ENCODE measurements around the gene CHMP2A.

CHMP2A gene

DNA sequence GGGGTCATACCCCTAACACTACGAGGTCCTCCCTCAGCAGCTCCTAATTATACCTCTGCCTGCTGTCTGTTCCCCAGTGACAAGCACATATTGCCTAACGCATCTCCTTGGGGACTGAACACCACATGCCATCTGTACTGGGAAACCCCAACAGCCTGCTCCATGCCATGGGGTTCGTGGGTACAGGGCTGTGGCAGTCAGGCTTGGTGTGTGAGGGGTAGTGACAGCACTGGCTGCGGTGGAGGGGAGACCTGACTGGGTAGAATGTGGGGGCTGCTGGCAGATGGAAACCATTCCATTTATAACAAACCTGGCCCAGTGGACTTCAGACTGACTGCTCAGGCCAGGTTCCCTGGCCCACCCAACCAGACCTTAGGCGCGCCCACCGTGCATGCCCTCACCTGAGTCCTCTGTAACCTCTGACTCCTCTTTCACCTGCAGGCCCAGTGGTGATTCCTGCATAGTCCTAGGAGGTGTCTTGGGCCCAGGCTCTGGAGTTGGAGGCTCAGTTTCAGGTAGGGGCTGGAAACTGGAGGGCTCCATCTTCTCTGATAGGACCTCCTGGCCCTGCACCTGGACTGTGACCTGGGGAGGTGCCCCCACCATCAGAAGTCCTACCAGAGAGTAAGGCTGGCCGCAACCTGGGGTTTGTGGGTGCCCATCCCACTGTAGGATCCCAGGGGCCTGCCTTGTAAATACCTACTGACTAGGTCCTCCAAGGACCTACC is 15.2 kb upstream of the CHMP2A start:
- DNase-seq, result no peak
- no peak overlapping the region for H3K27ac Mint-ChIP-seq
- H3K4me1 Mint-ChIP-seq, result peaks cover 26% of the 10 kb centered on the region

GRCh38 chr19:58569191-58569942 is 14.5 kb upstream of the CHMP2A start:
- Mint-ChIP-seq H3K4me1 (peaks cover 24% of the 10 kb centered on the region), H3K27me3 (ENCODE audit: low read depth, poor library complexity) (peaks cover 5% of the 10 kb centered on the region), H3K27ac (no peak overlapping the region), H3K4me3 (no peak overlapping the region), H3K9me3 (no peaks in the 10 kb centered on the region), H3K36me3 (ENCODE audit: low read depth) (peaks cover 19% of the 10 kb centered on the region)
- no peak for DNase-seq
- no peak for TF ChIP-seq CTCF (IDR thresholded peaks at IDR 0.05)

More for the DNA sequence above, 15.2 kb upstream of the CHMP2A start:
- Mint-ChIP-seq H3K27me3 (ENCODE audit: low read depth, poor library complexity) (peaks cover 5% of the 10 kb centered on the region), H3K36me3 (ENCODE audit: low read depth) (peaks cover 14% of the 10 kb centered on the region), H3K4me3 (no peak overlapping the region), H3K9me3 (no peaks in the 10 kb centered on the region)
- no peak for TF ChIP-seq CTCF (IDR thresholded peaks at IDR 0.05)

DNA sequence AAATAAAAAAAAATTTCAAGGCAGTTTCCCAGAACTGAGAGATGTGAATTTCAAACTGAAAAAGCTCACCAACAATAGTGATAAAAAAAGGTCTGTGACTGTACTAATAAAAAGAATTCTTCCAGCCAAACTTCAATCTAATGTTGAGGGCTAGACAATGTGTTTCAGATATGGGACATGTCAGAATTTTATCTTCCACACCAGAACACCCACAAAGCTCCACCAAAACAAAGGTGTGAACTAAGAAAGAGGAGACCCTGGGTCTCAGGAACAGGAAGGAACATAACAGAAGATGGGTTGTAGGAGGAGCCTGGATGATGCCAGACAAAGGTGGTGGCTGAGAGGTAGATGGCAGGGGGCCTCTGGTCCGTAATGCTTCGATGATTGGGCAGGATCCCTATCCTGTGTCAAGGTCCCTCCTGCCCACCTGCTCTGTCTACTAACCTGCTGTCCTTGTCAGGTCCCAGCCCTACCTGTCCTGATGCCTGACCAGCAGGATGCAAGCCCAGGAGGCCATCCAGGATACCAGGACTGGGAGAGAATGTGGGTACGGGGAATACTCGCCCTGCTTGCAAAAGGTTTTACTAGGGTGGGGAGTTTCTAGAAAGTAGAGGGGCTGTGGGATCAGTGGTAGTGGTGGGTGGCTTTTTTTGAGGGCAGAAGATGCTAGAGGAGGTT is 13.7 kb upstream of the CHMP2A start:
- Mint-ChIP-seq H3K4me1 (peaks cover 25% of the 10 kb centered on the region), H3K36me3 (ENCODE audit: low read depth) (peaks cover 27% of the 10 kb centered on the region), H3K27ac (peak overlapping the region; percentile 17), H3K9me3 (no peaks in the 10 kb centered on the region), H3K27me3 (ENCODE audit: low read depth, poor library complexity) (peaks cover 7% of the 10 kb centered on the region), H3K4me3 (no peak overlapping the region)
- TF ChIP-seq CTCF (IDR thresholded peaks at IDR 0.05), result no peak
- no peak for DNase-seq

- H3K36me3 Mint-ChIP-seq (ENCODE audit: low read depth), result peaks cover 27% of the 10 kb centered on the region
- no peaks in the 10 kb centered on the region for H3K9me3 Mint-ChIP-seq
- no peak overlapping the region for H3K27ac Mint-ChIP-seq
- no peak overlapping the region for H3K4me3 Mint-ChIP-seq
- peaks cover 2% of the 10 kb centered on the region for H3K27me3 Mint-ChIP-seq (ENCODE audit: low read depth, poor library complexity)
- peaks cover 18% of the 10 kb centered on the region for H3K4me1 Mint-ChIP-seq
- no peak for TF ChIP-seq CTCF (IDR thresholded peaks at IDR 0.05)
- DNase-seq, result no peak
Observed at GRCh38 chr19:58566989-58567388, 12.1 kb upstream of the CHMP2A start.

DNA sequence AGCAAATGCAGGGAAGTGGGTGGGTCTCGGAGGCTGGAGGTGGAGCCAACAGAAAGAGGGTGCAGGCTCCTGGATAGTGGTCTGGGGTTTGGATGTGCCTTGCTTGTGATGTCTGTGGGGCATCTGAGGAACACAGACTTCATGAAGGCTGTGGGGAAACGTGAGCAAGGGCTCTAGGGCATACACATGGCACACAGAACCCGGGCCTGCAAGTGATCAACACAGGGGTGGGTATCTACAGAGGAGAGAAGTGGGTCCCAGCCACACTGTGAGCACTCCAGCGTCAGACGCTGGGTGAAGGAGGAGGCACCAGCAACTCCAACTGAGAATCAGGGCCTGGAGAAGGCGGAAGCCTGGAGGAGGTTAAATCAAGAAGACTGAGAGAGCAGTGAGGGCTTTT is 8.9 kb upstream of the CHMP2A start:
- no peak for TF ChIP-seq CTCF (IDR thresholded peaks at IDR 0.05)
- H3K4me3 Mint-ChIP-seq, result no peak overlapping the region

More for the DNA sequence above, 8.9 kb upstream of the CHMP2A start:
- peaks cover 22% of the 10 kb centered on the region for H3K36me3 Mint-ChIP-seq (ENCODE audit: low read depth)
- peak overlapping the region; percentile 98 for H3K27ac Mint-ChIP-seq
- H3K9me3 Mint-ChIP-seq, result no peaks in the 10 kb centered on the region
- peaks cover 35% of the 10 kb centered on the region for H3K4me1 Mint-ChIP-seq
- DNase-seq, result no peak
- peaks cover 2% of the 10 kb centered on the region for H3K27me3 Mint-ChIP-seq (ENCODE audit: low read depth, poor library complexity)
